ENCODE measurements around the gene TTC39B.
"Not testable (repeated sequence)": the region's sequence is repeated elsewhere in the genome, so short reads cannot be mapped to it uniquely, and the experiment has no call there.

Gene TTC39B

DNA sequence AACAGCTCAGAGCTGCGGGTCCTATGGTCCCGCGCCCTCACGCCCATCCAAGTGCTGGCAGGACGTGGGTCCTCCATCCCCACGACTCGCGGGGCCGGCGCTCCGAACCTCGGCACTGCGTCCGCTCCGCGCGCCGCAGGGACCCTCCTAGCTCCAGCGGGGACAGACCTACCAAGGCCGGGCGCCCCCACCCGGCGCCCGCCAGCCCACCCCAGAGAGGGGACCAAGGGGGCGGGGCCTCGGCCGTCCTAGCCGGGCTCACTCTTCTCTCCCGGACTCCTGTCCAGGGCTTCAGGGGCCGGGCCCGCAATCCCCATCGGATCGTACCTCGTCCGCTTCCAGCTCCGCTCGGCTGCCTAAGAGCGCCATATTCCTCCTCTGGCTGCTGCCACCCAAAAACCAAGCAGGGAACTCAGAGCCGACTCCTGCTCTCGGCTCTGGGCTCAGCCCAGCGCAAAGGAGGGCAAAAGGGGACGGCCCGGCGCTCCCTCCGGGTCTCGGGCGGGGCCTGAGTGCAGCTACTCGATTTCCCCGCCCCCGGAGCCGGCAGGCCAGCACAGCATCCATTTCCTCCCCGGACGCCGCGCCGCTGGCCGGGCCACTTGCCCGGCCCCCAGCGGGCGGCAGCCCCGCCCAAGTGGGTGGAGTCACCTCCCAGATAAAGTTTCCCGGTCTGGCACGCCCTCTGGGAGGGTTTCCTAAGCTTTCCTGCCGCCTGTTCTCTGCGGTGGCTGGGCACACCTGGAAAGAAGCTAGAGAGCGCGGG, at the start of gene TTC39B:
TSS of gene TTC39B (minus strand) at position 460 of the 766 bp plus-strand sequence. CDS start at position 369, 91 bp downstream.
- DNase-seq (ENCODE audit: low read depth in 2 of 2): peak; percentile 77 to 80

DNA sequence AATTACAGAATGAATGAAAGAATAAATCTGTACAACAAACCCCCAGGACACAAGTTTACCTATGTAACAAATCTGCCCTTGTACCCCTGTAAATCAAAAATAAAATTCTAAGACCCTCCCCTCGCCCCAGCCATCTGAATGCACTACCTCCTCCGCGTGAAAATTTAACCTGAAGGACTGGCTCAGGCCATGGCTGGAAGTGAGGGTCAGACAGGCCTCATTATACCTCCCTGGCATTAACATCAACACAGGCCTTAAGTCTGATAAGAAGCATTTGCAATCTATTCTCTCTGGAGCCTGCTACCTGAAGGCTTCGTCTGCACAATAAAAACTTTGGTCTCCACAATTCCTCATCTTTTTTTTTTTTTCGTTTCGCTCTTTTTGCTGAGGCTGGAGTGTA, 48.7 kb upstream of the TTC39B start:
- DNase-seq (ENCODE audit: low read depth in 2 of 2): no peak

DNA sequence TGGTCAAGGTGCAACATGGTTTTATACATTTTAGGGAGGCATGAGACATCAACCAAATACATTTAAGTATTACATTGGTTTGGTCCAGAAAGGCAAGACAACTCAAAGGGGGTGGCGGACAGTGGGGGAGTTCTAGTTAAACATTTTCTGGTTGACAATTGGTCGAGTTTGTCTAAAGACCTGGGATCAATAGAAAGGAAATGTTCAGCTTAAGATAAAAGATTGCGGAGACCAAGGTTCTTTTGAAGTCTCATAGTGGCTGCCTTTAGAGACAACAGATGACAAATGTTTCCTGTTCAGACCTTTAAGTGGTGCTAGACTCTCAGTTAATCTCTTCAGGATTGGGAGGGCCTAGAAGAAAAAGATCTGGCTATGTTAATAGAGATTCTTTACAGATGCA, 47.7 kb upstream of the TTC39B start:
- DNase-seq (ENCODE audit: low read depth in 2 of 2): no peak

DNA sequence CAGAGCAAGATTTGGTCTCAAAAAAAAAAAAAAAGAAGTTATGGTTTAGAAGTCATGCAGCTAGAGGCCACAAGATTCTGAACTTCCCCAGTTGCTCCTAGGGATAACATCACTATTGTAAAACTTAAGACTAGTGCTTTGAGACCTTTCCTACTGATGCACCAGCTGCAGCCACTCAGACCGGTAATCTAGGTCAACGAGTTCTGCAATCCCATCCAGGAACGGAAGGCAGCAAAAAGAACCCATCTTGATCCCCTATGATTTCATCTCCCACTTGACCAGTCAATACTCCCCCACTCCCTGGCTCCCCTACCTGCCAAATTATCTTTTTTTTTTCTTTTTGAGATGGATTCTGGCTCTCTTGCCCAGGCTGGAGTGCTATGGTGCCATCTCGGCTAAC, 46.9 kb upstream of the TTC39B start:
- no peak for DNase-seq (ENCODE audit: low read depth in 2 of 2)

DNA sequence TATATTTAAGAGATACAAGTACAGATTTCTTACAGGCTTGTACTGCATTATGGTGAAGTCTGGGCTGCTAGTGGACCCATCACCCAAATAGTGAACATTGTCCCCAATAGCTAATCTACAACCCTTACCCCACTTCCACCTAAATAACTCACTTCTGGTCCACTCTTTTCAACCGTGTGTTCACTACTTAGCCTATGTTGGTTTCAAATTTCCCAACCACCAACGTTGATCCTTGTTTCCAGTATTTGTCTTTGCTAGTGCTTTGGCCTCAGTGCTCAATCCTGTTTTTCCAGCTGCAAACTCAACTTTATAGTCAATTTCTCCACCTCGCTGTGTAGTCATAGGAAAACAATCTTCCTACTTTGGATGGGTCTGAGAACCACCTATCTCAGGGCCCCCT, 45.3 kb upstream of the TTC39B start:
- no peak for DNase-seq (ENCODE audit: low read depth in 2 of 2)

DNA sequence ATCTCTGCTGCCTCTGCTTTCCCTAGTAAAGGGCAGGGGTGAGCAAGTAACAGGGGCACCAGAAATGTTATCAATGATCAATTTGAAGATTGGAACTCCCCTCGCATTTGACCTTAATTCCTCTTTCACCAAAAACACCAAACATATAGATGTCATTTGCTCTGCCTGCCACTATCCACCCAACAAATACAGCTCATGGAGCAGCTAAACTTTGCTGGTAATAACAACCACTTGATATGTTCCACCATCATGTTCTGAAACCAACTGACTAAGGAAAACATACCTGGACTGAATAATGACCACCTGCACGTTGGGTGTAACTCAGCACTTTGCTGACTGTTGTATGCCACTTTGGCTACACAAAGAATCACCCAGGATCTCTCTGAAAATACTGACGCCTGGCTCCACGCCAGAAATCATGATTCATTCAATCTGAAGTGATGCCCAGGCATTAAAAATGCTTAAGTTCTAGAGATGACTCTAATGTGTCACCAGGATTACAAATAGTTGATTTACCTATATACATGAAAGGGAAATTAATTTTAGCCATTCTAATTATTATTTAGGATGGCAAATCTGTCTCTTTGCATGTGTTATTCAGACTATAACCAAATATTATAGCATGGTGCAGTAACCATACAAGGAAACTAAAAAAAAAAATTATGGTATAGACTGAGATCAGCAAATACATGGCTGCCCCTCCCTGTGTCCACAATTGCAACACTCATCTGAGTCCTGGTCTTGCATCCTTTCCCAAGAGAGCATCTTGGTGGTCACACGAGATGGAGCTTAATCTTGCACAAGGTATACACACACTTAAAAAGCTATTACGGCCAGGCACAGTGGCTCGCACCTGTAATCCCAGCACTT, 43.1 kb upstream of the TTC39B start:
- no peak for DNase-seq (ENCODE audit: low read depth in 2 of 2)

DNA sequence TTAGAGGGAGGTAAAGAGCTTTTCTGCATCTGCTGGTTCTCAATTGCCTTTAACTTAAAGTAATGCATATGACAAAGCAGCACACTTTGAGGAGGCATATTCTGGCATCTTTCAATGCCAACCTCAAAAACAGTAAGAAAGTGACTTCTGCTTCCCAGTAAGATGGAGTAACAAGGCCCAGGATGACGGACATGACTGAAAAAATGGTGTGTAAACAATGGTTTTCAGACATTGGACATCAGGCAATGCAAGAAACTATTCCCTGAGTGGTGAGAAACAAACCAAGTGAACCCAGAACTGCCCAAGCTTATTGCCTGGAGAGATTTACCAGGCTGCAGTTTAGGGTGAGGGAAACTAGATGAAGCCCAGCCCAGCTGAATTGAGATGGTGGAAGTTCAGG, 39.8 kb upstream of the TTC39B start:
- DNase-seq (ENCODE audit: low read depth in 2 of 2): no peak

DNA sequence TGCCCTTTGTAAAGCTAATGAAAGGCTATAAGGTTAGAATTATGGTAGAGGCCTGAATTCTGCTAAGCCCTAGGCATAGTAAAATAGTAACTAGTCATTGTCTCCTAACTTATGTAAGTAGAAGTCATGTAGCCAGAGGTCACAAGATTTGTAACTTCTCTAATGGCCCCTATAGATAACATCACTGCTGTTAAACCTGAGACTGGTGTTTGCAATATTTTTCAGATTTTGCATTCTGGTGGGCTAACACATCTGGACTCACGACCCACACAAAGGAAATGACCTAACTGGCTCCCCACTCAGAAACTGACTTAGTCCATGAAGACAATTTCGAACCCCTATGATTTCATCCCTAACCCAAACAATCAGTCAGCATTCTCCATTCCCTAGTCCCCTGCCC, 37.2 kb upstream of the TTC39B start:
- no peak for DNase-seq (ENCODE audit: low read depth in 2 of 2)

DNA sequence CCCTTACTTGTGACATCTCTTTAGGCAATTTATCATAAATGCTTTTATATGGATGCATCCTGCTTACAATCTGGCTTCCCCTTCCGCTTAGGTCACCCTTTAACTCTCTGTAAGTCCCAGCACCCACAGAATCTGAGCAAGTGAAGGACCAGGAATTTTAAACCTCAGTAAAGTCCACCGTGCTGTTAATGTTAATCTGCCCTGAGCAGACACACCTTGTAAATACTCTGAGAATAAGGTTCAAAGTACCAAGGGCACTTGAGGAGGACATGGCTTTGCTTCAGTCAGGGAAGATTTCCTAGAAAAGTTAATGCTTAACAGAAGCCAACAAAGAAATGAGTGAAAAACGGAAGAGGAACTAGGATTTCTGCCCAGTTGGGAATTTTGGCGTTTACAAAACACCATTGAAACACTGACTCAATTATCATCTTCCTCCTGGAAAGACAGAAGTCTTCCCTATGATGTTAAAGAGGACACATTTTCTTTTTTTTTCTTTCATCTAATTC, 26.4 kb upstream of the TTC39B start:
- no peak for DNase-seq (ENCODE audit: low read depth in 2 of 2)

DNA sequence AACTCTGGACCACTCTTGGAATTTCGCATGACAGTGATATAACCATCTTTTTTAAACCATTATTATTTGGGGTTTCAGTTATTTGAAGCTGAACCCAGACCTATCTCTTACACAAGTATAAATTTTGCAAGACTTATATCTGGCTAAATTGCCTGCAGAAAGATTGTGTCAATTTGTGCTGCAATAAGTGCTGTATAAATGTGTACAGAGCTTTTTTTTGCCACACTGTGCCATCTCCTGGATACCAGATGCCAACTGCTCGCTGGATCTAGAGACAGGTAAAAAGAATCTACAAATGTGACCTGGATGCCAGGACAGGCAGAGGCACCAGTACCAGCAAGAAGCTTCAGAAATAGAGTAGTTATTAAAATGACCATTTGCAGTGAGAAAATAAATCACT, 25.9 kb upstream of the TTC39B start:
- no peak for DNase-seq (ENCODE audit: low read depth in 2 of 2)

DNA sequence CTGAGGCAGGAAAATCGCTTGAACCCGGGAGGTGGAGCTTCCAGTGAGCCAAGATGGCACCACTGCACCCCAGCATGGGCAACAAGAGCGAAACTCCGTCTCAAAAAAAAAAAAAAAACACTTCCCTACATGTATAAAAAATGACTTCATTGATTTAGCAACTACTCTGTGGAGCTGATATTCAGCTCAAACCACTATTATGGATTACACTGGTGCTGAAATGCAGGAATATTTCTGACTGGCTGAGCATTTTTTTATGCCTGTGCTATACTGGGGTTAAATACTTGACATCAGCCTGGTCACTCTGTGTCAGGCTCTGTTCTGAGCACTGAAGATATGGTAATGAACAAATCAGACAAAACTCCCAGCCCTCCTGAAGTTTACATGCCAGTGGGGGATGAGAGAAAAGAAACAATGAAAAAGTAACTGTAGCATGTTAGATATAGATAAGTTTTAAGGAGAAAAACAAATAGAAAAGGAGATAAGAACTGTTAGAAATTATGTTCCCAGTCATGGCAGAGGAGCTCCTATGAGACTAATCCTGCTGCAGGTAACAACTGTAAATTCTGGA, 22.6 kb upstream of the TTC39B start:
- no peak for DNase-seq (ENCODE audit: low read depth in 2 of 2)

DNA sequence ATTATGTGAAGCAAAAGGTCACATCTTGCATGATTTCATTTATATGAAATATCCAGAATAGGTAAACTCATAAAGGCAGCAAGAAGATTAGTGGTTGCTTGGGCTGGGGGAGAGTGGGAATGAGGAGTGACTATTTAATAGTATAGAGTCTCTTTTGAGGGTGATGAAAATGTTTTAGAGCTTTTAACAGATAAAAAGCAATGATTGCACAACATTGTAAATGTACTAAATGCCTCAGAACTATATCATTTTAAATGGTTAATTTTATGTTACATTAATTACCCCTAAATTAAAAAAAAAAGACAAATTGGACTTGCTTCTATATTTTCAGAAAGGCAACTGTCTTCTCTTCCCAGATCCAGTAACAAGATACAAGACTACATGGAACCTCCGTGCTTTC, 21.9 kb upstream of the TTC39B start:
- DNase-seq (ENCODE audit: low read depth in 2 of 2): no peak

DNA sequence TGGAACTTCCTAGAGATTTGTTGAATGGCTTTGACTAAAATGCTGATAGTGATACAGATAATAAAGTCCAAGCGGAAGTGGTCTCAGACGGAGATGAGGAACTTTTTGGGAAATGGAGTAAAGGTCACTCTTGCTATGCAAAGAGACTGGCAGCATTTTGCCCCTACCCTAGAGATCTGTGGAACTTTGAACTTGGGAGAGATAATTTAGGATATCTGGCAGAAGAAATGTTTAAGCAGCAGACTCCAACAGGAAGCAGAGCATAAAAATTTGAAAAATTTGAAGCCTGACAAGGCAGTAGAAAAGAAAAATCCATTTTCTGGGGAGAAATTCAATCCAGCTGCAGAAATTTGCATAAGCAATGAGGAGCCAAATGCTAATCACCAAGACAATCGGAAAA, 15.7 kb upstream of the TTC39B start:
- not testable (repeated sequence) for DNase-seq (ENCODE audit: low read depth in 2 of 2)

DNA sequence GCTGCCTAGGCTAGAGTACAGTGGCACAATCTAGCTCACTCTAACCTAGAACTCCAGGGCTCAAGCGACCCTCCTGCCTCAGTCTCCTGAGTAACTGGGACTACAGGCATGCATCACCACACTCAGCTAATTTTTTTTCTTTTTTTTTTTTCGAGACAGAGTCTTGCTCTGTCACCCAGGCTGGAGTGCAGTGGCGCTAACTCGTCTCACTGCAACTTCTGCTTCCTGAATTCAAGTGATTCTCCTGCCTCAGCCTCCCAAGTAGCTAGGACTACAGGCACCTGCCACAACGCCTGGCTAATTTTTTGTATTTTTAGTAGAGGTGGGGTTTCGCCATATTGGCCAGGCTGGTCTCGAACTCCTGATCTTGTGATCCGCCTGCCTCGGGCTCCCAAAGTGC, 12.6 kb upstream of the TTC39B start:
- not testable (repeated sequence) for DNase-seq (ENCODE audit: low read depth in 2 of 2)

DNA sequence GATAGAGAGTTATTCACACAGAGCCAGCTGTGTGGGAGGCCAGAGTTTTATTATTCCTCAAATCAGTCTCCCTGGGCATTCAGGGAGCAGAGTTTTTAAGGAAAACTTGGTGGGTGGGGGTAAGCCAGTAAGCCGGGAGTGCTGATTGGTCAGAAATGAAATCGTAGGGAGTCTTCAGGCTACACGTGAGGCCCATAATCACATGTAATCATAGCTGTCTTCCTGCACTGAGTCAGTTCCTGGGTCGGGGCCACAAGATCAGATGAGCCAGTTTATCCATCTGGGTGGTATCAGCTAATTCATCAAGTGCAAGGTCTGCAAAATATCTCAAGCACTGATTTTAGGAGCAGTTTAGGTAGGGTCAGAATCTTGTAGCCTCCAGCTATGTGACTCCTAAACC, 10.8 kb upstream of the TTC39B start:
- no peak for DNase-seq (ENCODE audit: low read depth in 2 of 2)

DNA sequence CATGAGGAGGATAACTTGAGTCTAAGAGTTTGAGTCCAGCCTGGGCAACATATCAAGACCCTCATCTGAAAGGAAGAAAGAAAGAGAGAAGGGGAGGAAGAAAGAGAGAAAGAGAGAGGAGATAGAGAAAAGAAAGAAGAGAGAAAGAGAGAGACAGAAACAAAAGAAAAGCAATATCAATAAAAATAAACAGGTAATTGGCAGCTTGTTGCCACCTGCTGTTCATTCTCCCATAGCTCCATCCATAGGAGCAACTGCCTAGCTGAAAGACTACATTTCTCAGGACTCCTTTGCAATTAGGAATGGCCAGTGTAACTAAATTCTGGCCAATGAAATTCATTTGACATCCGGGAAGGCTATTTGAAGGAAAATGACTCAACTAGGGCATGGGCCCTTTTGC, 4.6 kb upstream of the TTC39B start:
- no peak for DNase-seq (ENCODE audit: low read depth in 2 of 2)

DNA sequence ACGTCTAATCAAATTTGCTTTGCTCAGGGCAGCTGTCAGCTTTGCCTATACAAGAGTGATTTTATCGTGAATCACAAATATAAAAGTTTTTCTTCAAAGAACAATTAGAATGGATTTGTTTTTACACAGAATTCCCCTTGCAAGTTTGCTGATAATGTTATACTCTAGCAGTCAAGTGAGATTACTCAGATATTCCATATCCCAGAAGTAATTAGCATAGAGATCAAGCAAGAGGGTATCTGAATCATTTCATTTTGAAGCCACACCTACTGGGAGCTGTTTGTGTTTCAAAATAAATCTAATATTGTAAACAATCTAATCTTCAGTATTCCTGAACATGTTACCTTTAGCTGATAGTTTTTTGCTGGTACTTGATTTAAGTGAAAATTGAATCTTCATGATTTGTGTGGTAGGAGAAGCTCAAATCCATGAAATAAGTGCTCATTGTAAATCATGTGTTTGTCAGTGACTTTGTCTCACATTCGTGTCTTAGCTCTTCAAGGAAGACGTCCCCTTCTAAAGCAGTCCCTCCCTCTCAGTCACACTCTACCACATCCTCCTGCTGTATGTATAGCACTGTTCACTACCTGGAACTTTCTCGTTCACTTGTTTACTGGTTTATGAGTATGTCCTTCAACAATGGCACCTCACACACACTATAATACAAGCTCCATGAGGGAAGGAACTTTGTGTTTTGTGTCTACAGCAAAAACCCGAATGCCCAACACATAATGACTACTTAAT, 3.3 kb upstream of the TTC39B start:
- no peak for DNase-seq (ENCODE audit: low read depth in 2 of 2)

DNA sequence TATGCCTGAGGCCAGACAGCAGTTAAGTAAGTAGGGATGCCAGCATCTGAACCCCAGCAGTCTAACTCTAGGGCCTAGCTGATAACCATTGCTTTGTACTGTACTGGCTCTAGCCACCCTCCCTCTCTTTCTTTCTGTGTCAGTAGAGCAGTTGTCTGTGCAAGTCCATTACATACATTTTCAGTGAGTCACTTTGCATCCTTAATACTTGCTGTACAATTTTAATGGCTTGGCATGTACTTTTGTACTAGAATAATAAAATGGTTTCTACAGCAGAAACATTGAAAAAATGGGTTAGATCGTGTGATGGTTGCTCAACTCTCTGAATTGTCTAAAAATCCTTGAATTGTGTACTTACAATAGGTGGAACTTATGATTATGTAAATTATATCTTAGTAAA, 1.5 kb upstream of the TTC39B start:
- DNase-seq (ENCODE audit: low read depth in 2 of 2): peak; percentile 78 to 80

DNA sequence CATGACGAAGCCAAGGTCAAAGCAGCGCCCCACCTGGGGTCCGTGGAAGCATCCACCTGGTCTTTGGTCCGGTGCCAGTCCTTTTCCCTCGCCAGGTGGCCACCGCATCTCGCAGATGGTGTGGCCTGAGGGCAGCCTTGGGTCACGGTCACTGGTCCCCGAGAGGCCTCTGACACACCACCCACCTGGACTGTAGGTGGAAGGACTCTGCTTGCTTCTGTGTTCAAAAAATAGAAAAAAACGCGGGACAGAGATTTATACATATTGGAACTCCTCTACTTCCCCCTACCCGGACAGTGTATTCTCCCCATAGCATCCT, 466 bp upstream of the TTC39B start:
- DNase-seq (ENCODE audit: low read depth in 2 of 2): no peak

DNA sequence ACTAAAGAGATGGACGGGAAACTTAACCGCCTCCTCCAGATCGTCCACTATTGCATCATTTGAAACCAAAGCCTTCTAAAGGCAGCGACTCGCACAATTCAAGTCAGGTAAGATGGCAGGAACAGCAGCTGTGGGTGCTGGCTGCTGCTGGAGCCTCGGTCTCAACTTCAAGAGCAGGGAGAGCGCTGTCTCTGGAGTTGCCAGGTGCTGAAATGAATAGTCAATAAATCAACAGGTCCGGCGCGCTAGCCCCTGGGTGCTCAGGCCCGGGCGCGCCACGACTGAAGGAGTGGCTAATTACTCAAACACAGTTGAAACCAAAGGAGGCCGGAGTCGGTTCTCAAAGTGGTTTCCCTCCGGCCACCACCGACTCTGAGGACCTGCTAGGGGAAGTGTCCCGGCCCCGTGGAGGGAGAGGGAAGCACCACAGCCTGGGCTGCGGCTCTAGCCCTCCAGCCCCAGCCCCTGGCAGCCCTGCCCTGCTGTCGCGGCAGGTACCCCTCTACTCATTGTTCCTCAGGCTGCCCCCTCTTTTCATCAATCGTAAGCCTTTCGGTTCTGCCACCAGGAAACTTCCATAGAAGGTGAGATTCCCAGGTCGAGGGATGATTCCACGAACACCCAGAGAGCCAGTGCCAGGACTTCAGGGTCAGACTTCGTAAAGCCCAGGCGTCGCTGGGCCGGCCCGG, 804 bp downstream of the TTC39B start:
- DNase-seq (ENCODE audit: low read depth in 2 of 2): no peak

DNA sequence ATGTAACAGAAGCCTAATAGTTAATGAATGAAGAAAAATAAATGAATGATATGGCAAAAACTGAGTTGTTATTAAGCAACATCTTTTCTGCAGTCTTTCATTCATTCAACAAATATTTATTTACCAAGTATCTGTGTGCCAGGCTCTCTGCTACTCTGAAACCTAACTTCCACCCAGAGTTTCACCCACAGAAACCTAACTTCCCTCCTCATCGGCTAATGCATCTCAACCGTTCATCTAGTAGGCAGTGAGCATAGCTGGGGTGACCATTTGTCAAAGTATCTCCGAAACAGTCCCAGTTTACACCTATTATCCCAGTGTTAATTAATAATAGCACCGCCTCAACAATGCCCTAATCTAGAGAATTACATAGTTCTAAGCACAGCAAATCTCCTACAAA, 1.5 kb downstream of the TTC39B start:
- no peak for DNase-seq (ENCODE audit: low read depth in 2 of 2)

Measured in fibroblast of skin of left quadriceps (primary cell).